T-helper 1 cell treated with Interleukin-12 subunit alpha and Interleukin-12 subunit beta and Interleukin-4 antibody, amounts not matched to agents 30 ng/mL and 1 ng/mL, for 36 hours (primary cell): Measurements from ENCODE around the gene SLC38A11. TPM values are rescaled to one million over a fixed set of nuclear protein-coding genes. Genes with fewer than 3 reads are reported as not detected.
"Not testable (repeated sequence)": the region's sequence is repeated elsewhere in the genome, so short reads cannot be mapped to it uniquely, and the experiment has no call there.

Source experiments
- intact Hi-C: fragments of 100-400 bp; cut with micrococcal nuclease; formaldehyde crosslinking; loops from one replicate; pipeline ENCODE4 v1.15.1; 2024
- total RNA-seq: library from RNA; stranded (reverse); gene quantifications from 2 replicates; pipeline ENCODE4 v1.2.3, GENCODE V29; 2022

SLC38A11 gene, protein sequence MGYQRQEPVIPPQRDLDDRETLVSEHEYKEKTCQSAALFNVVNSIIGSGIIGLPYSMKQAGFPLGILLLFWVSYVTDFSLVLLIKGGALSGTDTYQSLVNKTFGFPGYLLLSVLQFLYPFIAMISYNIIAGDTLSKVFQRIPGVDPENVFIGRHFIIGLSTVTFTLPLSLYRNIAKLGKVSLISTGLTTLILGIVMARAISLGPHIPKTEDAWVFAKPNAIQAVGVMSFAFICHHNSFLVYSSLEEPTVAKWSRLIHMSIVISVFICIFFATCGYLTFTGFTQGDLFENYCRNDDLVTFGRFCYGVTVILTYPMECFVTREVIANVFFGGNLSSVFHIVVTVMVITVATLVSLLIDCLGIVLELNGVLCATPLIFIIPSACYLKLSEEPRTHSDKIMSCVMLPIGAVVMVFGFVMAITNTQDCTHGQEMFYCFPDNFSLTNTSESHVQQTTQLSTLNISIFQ
- not detected in 2 replicates for total RNA-seq

DNA sequence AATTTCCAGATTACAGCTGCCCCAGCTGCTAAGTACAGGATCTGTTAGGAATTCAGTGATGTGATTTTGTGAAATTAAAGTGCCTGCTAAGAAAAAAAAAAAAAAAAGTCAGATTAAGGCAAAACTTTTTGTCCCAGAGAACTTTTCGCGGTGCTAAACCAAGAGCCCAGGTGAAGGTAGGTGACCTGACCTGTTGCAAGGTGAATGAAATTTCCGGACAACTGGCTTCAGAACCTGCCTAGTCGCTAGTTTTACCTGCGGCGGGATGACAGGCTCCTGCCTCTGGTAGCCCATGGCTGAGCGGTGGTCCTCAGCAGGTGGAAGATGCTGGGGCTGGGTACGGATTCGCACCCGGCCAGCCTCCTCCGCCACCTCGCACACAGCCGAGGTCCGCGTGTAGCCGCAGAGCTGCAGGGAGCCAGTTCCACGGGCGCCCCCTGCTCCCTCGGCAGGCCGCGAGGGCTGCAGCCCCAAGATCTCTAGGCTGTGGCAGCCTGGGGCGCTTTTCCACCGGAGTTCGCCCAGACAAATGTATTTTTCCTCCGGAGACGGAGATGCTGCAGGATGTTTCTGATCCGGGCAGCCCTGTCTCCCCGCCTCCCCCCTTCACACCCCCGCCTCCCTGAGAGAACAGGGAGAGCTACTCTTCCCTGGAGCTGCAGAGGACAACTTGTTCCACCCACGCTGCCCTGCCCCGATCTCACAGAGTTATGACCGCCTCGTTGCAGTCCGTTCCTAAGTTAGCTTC is at the start of gene SLC38A11:
Gene SLC38A11 (minus strand): TSS at position 572 of the 748 bp plus-strand sequence. CDS start 278 bp downstream, at position 294.
- intact Hi-C loops = no loop called here

GRCh38 chr2:165003443-165004130 is 48.3 kb upstream of the SLC38A11 start:
- intact Hi-C loops = no loop called here

GRCh38 chr2:165002638-165003037 is 47.3 kb upstream of the SLC38A11 start:
- intact Hi-C loops = no loop called here

DNA sequence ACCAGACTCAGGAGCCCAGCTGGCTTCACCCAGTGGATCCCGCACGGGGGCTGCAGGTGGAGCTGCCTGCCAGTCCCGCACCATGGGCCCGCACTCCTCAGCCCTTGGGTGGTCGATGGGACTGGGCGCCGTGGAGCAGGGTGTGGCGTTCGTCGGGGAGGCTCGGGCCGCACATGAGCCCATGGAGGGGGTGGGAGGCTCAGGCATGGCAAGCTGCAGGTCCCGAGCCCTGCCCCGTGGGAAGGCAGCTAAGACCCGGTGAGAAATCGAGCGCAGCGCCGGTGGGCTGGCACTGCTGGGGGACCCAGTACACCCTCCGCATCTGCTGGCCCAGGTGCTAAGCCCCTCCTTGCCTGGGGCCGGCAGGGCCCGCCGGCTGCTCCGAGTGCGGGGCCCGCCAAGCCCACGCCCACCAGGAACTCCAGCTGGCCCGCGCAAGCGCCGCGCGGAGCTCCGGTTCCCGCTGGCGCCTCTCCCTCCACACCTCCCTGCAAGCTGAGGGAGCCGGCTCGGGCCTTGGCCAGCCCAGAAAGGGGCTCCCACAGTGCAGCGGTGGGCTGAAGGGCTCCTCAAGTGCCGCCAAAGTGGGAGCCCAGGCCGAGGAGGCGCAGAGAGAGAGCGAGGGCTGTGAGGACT is 39.5 kb upstream of the SLC38A11 start:
- intact Hi-C loops = loop anchor here (5.0 kb wide), 3 partner anchors 82 to 1188 kb away; no protein-coding TSS in a partner anchor

DNA sequence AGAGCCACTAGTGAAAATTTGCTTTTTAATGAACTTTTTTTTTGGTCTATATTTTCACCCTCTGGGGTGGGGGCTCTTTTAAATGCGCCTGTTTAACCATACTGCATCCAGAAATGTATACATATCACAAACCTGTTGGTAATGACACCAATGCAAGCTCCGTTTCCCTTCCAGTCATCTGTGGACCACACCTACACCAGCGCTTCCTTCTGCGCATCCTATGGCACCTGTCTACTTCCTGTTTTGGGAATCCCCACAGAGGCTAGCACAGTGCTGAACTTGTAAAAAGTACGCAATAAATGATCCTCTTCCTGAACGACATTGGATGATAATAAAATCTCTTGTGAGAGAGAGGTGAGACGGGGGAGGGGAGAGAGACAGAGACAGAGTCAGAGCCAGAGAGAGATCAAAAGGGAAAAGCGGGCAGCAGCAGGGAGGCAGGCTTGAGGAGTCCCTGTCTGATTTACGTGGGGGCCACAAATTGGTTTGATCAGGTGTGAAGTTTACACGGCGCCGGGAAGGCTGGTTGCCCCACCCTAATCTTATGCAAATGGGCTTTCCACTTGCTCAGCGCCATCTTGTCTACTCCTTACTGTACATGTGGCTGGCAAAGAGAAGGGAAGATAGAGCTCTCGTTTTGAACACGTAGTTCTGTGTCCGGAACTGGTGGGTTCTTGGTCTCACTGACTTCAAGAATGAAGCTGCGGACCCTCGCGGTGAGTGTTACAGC is 38.1 kb upstream of the SLC38A11 start:
- intact Hi-C loops = loop anchor here (1.0 to 5.0 kb wide), 13 partner anchors 22 to 1391 kb away; partner anchors contain the start of genes SCN1A, SCN3A and TTC21B

- intact Hi-C loops = loop anchor here (1.0 to 5.0 kb wide), 14 partner anchors 22 to 1392 kb away; partner anchors contain the start of genes SCN1A, SCN3A and TTC21B
These were observed 37.5 kb upstream of the SLC38A11 start for GRCh38 chr2:164992818-164993217.

GRCh38 chr2:164992093-164992454 is 36.7 kb upstream of the SLC38A11 start:
- intact Hi-C loops = loop anchor here (1.0 to 5.0 kb wide), 9 partner anchors 80 to 1393 kb away; partner anchors contain the start of gene TTC21B

DNA sequence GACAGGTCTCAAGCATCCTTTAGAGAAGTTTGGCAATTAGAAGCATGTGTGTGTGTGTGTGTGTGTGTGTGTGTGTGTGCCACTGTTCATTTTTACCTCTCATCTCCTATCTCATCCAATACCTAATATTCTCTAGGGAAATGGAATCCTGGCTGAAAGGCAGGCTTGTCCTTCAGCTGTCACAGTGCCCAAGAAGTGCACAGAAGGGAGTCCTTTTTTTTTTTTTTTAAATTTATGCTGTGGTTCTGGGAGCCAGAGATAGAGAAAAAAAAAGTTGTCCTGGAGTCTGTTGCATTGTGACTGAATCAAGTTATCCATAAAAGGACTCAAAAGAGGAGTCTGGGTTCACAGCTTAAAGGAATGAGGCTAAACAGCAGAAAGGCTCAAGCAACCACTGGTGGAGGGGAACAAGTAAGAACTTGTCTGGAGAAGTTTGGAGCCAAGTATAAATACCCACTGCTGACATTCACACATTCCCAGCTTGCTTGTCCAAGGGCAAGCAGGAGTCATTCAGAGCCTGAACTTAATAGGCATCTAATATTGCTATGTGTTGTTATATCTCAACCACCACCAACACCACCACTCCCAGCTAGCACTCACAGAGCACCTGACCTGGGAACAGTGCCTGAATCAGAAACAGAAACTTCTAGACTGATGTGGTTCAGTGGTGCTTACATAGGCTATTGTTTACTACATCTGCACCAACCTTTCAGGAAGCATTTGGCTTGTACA is 36.2 kb upstream of the SLC38A11 start:
- intact Hi-C loops = loop anchor here (1.0 to 5.0 kb wide), 9 partner anchors 79 to 1393 kb away; partner anchors contain the start of gene TTC21B

DNA sequence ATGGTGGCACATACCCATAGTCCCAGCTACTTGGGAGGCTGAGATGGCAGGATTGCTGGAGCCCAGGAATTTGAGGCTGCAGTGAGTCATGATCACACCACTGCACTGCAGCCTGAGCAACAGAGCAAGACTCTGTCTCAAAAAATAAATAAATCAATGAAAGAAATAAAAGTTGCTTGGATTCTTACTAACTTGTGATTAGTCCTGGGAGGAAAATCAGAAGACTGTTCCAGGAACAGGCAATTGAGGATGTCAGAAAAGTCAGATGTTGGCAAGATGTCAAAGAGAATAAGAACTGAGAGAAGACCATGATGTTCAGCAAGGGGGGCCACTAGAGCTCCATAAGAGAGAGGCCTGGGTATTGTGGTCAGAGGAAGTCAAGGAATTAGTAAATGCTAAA is 35.6 kb upstream of the SLC38A11 start:
- intact Hi-C loops = loop anchor here (5.0 kb wide), 3 partner anchors 79 to 1191 kb away; no protein-coding TSS in a partner anchor

- intact Hi-C loops = not testable (repeated sequence)
These were observed 33.5 kb upstream of the SLC38A11 start for GRCh38 chr2:164988805-164989204.

DNA sequence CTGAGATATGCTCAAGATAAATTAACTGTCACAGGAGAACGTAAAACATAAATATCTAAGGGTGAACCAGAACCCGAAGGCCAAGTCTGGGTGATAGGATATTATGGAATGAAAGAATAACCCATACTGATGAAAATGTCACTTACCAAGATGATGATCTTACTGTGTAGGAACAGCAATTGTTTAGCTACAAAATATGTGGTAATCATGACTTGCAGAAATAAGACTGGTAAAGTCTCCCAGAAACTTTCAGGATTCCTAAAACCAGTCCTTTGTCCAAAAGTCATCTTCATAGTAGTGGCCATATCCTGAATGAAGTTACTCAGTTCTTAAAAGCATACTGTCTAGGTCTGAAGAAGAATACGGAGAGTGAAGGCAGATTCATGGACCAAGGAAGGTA is 30.7 kb upstream of the SLC38A11 start:
- intact Hi-C loops = not testable (repeated sequence)

DNA sequence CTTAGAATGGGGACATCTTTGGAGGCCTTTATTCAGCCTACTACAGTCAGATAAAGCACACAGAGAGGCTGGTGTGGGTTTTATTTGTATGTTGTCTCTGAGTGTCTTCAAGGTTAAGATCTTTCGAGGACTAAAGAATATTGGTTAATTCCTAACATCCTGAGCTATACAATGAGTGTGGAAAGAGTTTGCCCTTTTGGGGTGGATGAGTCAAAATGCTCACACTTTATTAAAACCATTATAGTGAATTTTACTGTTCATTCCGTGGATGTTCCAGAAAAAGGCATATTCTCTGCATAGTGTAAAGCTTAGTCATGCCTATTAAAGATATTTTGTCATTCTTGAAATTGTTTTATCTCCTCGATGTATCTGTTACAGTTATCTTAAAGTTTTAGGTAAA is 29.1 kb upstream of the SLC38A11 start:
- intact Hi-C loops = no loop called here

DNA sequence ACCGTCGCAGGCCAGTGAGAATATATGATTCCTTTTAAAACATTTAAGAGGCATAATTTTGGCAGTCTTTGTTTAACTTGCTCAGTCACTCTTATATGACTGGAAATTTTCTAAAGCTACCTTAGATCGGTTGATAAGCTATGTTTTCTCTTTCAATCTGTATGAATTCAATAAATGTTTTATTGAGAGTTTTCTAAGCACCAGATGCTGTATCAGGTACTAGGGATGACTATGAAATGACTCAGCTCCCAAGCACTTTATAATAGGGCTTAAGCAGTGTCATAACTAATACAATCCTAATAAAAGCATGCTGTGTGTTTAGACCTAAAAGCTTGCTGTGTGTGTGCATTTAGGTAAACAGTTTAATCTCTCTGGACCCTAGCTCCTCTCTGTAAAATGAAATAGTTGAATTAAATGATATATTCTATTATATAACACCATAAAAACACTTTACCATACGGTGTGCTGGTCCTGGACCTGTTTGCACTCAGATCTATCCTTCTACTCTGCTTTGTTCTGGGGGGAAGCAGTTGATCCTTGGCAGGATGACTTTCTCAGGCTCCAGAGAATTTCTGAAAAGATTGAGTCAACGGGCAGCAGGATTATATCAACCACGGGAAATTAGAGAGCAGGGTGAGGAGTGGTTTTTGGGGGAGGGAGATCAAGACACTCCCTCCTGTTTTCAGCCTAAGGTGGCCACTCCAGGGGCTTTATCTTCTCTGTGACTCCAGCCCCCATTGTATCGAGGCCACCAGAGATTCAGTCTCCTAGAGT is 26.1 kb upstream of the SLC38A11 start:
- intact Hi-C loops = no loop called here

DNA sequence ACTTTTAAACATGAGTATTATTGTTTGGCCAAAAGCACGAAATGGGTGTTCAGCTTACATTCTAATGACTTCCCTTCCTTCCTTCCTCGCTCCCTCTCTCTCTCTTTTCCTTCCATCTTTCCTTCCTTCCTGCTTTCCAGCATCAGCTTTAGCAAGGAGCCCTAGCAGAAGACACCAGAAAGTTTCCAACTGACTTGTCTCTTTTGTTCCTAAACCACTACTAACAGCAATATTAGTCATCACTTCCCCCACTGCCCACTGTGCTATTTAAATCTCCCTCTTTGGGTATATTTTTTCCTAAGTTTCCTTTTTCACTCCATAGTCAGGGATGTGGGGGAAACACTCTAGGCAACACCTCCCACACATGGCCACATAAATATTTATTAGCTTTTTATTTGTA is 25.4 kb upstream of the SLC38A11 start:
- intact Hi-C loops = not testable (repeated sequence)

- intact Hi-C loops = no loop called here
These were observed 23.8 kb upstream of the SLC38A11 start for GRCh38 chr2:164979113-164979512.

DNA sequence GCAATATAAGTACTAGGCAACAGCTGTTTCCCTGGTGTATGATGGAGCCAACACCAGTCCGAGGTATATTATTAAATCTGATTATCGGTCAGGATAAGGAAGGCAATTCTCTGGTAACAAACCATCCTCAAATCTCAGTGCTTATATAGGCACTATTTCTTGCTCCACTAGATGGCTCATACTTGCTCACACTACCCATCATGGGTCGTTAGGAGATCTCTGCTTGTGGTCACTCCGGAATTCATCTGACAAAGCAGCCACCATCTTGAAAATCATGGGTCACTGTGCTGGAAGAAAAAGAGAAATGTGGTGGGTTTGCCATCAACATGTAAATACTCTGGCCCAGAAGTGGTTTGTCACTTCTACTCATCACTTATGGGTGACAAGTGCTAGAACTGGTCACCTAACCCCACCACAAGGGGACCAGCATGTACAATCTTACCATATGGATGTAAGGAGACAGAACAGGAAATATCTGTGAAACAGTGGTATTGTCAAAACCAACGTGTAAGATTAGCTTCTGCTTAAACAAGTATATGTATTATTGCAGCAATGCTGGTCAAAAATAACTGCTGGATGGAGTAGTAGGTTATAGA is 21.6 kb upstream of the SLC38A11 start:
- intact Hi-C loops = not testable (repeated sequence)

GRCh38 chr2:164976301-164976700 is 21.0 kb upstream of the SLC38A11 start:
- intact Hi-C loops = no loop called here

DNA sequence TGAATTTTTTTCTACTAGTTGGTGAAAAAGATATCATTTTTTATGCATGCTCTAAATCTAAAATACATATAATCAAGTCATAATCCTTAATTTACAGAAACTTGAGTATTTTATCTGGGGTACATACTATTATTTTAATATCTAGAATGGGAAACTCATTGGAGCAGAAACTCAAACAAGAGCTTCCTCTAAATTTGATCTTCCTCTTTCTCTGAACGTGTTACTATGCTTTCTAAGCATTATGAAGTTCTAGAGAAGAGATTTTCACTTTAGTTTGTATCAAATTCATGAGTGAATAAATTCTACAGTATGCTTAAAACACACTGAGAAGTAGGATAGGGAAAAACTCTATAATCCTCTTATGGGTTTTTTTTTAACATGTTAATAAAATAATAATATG is 20.6 kb upstream of the SLC38A11 start:
- intact Hi-C loops = no loop called here
